SK-N-SH (cell line): ENCODE data around the gene SDR9C7. TPM values are rescaled to one million over a fixed set of nuclear protein-coding genes. Genes with fewer than 3 reads are reported as not detected.
"Not testable (repeated sequence)": the region's sequence is repeated elsewhere in the genome, so short reads cannot be mapped to it uniquely, and the experiment has no call there.

Experiments used
- CTCF ChIA-PET: fragments of 300-600, 350-600 bp; formaldehyde crosslinking; extraction: SDS; loops from one replicate; lab custom pipeline; 2021; lab: Yijun Ruan, JAX
- POLR2A ChIA-PET: fragments of 350-600 bp; sonication (Branson Sonifier 250); formaldehyde crosslinking; extraction: SDS; loops from one replicate; lab custom pipeline; 2020; ENCODE audit warnings: antibody characterized with exemption, inconsistent platforms; lab: Yijun Ruan, JAX
- DNase-seq: peaks from one replicate; pipeline ENCODE4 v3.0.0; 2012
- H2AFZ ChIP-seq: fragments of 200-600 bp; sonication (generic); 2 replicates; pipeline ENCODE4 v1.8.1; 2016; ENCODE audit warnings: antibody characterized with exemption, mild to moderate bottlenecking, low read depth
- H3F3A ChIP-seq: fragments of 200-600 bp; sonication (generic); replicated peaks from 2 replicates; pipeline ENCODE3; 2016; ENCODE audit warnings: antibody characterized with exemption, mild to moderate bottlenecking; ENCODE audit not compliant: insufficient read depth
- H3K27ac ChIP-seq, 2 experiments: fragments of 200-500 bp in 1 of 2; fragments of 200-600 bp in 1 of 2; sonication (Bioruptor generic) in 1 of 2; sonication (generic), shearing (Covaris generic) in 1 of 2; 2 replicates each; pipeline versions ENCODE4 v1.5.1 to v1.6.1; 2014 to 2016; ENCODE audit warnings: low read depth in 2 of 2, inconsistent platforms in 1 of 2, low read length in 1 of 2, mild to moderate bottlenecking in 1 of 2, mixed read lengths in 1 of 2
- H3K27me3 ChIP-seq: fragments of 200-600 bp; sonication (generic), shearing (Covaris generic); 2 replicates; pipeline ENCODE4 v1.6.1; 2016; ENCODE audit warnings: mixed run types; ENCODE audit not compliant: insufficient read depth
- H3K36me3 ChIP-seq, 2 experiments: fragments of 200-500 bp in 1 of 2; fragments of 200-600 bp in 1 of 2; sonication (Bioruptor generic) in 1 of 2; sonication (generic) in 1 of 2; replicated peaks in 1 of 2; 2 replicates each; pipeline versions ENCODE3 to v1.5.1; 2014 to 2016; ENCODE audit warnings: low read length in 1 of 2, mild to moderate bottlenecking in 1 of 2; ENCODE audit not compliant: insufficient read depth in 2 of 2, control insufficient read depth in 1 of 2
- H3K4me1 ChIP-seq, 2 experiments: fragments of 200-500 bp in 1 of 2; fragments of 200-600 bp in 1 of 2; sonication (Bioruptor generic) in 1 of 2; sonication (generic), shearing (Covaris generic) in 1 of 2; 2 replicates each; pipeline versions ENCODE4 v1.5.1 to v1.6.1; 2014 to 2016; ENCODE audit warnings: low read depth in 1 of 2, low read length in 1 of 2, mixed run types in 1 of 2; ENCODE audit not compliant: insufficient read depth in 2 of 2, control insufficient read depth in 1 of 2
- H3K4me2 ChIP-seq: fragments of 200-600 bp; sonication (generic), shearing (Covaris generic); 2 replicates; pipeline ENCODE4 v1.6.1; 2017; ENCODE audit warnings: mixed run types
- H3K4me3 ChIP-seq, 2 experiments: fragments of 200-500 bp in 1 of 2; fragments of 200-600 bp in 1 of 2; sonication (Bioruptor generic) in 1 of 2; sonication (generic), shearing (Covaris generic) in 1 of 2; 2 replicates each; pipeline versions ENCODE4 v1.5.1 to v1.8.1; 2014 to 2016; ENCODE audit warnings: low read depth in 2 of 2, inconsistent platforms in 1 of 2, low read length in 1 of 2, mild to moderate bottlenecking in 1 of 2, mixed read lengths in 1 of 2, moderate library complexity in 1 of 2
- H3K79me2 ChIP-seq: fragments of 200-600 bp; sonication (generic); 2 replicates; pipeline ENCODE4 v1.8.1; 2017; ENCODE audit warnings: mild to moderate bottlenecking; ENCODE audit not compliant: insufficient read depth
- H3K9ac ChIP-seq: fragments of 200-600 bp; sonication (generic); 2 replicates; pipeline ENCODE4 v1.6.1; 2017; ENCODE audit warnings: mixed run types
- H3K9me2 ChIP-seq: fragments of 200-600 bp; sonication (generic); 2 replicates; pipeline ENCODE4 v1.6.1; 2017; ENCODE audit warnings: mixed run types
- H3K9me3 ChIP-seq: fragments of 200-600 bp; sonication (generic); 2 replicates; pipeline ENCODE4 v1.6.1; 2017; ENCODE audit warnings: mixed run types, mild to moderate bottlenecking, moderate library complexity
- H4K20me1 ChIP-seq: fragments of 200-600 bp; sonication (generic); 2 replicates; pipeline ENCODE4 v1.6.1; 2017; ENCODE audit warnings: mild to moderate bottlenecking, mixed run types; ENCODE audit not compliant: insufficient read depth
- CTCF ChIP-seq: fragments of 200-600 bp; sonication (generic); IDR thresholded peaks from 2 replicates; pipeline ENCODE4 v1.6.1; 2017; ENCODE audit warnings: antibody characterized with exemption, mild to moderate bottlenecking, moderate library complexity
- EZH2phosphoT487 ChIP-seq: fragments of 200-600 bp; sonication (generic); IDR thresholded peaks from 2 replicates; pipeline ENCODE4 v1.6.1; 2017; ENCODE audit warnings: low read depth, mixed run types, mild to moderate bottlenecking, antibody characterized with exemption, moderate library complexity, borderline replicate concordance
- NRF1 ChIP-seq: IDR thresholded peaks from 2 replicates; pipeline ENCODE4 v1.6.1; 2012; ENCODE audit warnings: low read depth, mild to moderate bottlenecking, low read length
- RAD21 ChIP-seq: IDR thresholded peaks from 2 replicates; pipeline ENCODE4 v1.6.1; 2012; ENCODE audit warnings: mild to moderate bottlenecking, low read length
- RCOR1 ChIP-seq: fragments of 150-350 bp; IDR thresholded peaks from 2 replicates; pipeline ENCODE4 v1.6.1; 2017; ENCODE audit warnings: antibody characterized with exemption, low read length
- REST ChIP-seq: IDR thresholded peaks from 2 replicates; pipeline ENCODE4 v1.6.1; 2012; ENCODE audit warnings: mild to moderate bottlenecking, low read depth, low read length, moderate library complexity
- WGBS: methylation state at CpG from one replicate; pipeline ENCODE4 v1.1.6; 2017; ENCODE audit warnings: low lambda C conversion rate; 5-methylcytosine and 5-hydroxymethylcytosine counted together
- polyA plus RNA-seq, 3 experiments: library from polyadenylated mRNA; depleted of rRNA; stranded (reverse); fragments of >200 nt; gene quantifications; 2 replicates each; pipeline ENCODE4 v1.2.3, GENCODE V29; 2012

SDR9C7 gene
- polyA plus RNA-seq, 1 of the 3 experiments (the other 2 are of a cell fraction) = not detected

GRCh38 chr12:56943878-56944277 is 9.7 kb upstream of the SDR9C7 start:
- WGBS = 38% methylated on average over 4 of the region's 4 CpGs
- TF ChIP-seq RAD21 (no peak), NRF1 (no peak), REST (no peak), RCOR1 (no peak), EZH2phosphoT487 (no peak), CTCF (no peak)
- no peaks in the 10 kb centered on the region for H4K20me1 ChIP-seq
- CTCF ChIA-PET = no interaction called here
- H3K9me3 ChIP-seq = no peaks in the 10 kb centered on the region
- no peak overlapping the region for H2AFZ ChIP-seq
- H3K4me2 ChIP-seq = no peak overlapping the region
- no peak for DNase-seq
- H3K9me2 ChIP-seq = no peaks in the 10 kb centered on the region
- H3K4me3 ChIP-seq = no peak overlapping the region
- no peak overlapping the region for H3K27ac ChIP-seq
- H3K4me1 ChIP-seq = peaks cover 0 to 7% of the 10 kb centered on the region in 2 experiments; a peak in 3 of 4 replicates
- H3K9ac ChIP-seq = no peak overlapping the region
- no peaks in the 10 kb centered on the region for H3K36me3 ChIP-seq
- no peaks in the 10 kb centered on the region for H3F3A ChIP-seq
- H3K27me3 ChIP-seq = no peaks in the 10 kb centered on the region
- no peaks in the 10 kb centered on the region for H3K79me2 ChIP-seq
- POLR2A ChIA-PET = no interaction called here

- H3K79me2 ChIP-seq, H3K9me2 ChIP-seq, CTCF ChIA-PET, H3K4me1 ChIP-seq, H3K27ac ChIP-seq, H3K9ac ChIP-seq, H4K20me1 ChIP-seq, H3K27me3 ChIP-seq, H3K4me2 ChIP-seq, H3K36me3 ChIP-seq, H3K4me3 ChIP-seq, H2AFZ ChIP-seq, H3F3A ChIP-seq, POLR2A ChIA-PET, H3K9me3 ChIP-seq, DNase-seq: not testable (repeated sequence)
- 8% methylated on average over 1 of the region's 1 CpG for WGBS
These were observed 9.2 kb upstream of the SDR9C7 start for GRCh38 chr12:56943374-56943773.
